ENCODE results near the gene NRP1.

NRP1 gene

GRCh38 chr10:33288127-33288526 lies 46.3 kb downstream of the NRP1 start:
- DNase-seq = no peak

GRCh38 chr10:33287112-33287511 lies 47.4 kb downstream of the NRP1 start:
- no peak for DNase-seq

GRCh38 chr10:33286157-33286934 lies 48.1 kb downstream of the NRP1 start:
- no peak for DNase-seq

- no peak for DNase-seq
Measured at GRCh38 chr10:33284945-33285344, 49.5 kb downstream of the NRP1 start.

GRCh38 chr10:33279811-33280602 lies 54.5 kb downstream of the NRP1 start:
- DNase-seq = no peak

GRCh38 chr10:33279276-33279675 lies 55.2 kb downstream of the NRP1 start:
- no peak for DNase-seq

GRCh38 chr10:33278198-33278597 lies 56.3 kb downstream of the NRP1 start:
- DNase-seq = no peak

- no peak for DNase-seq
Measured at GRCh38 chr10:33277135-33277536, 57.3 kb downstream of the NRP1 start.

- no peak for DNase-seq
Measured at GRCh38 chr10:33276282-33276923, 58.1 kb downstream of the NRP1 start.

- no peak for DNase-seq
Measured at GRCh38 chr10:33274096-33274785, 60.2 kb downstream of the NRP1 start.

- peak; percentile 42 for DNase-seq
Measured at GRCh38 chr10:33273295-33274002, 61.0 kb downstream of the NRP1 start.

- DNase-seq = no peak
Measured at GRCh38 chr10:33272635-33273034, 61.8 kb downstream of the NRP1 start.

- no peak for DNase-seq
Measured at GRCh38 chr10:33271969-33272583, 62.4 kb downstream of the NRP1 start.

GRCh38 chr10:33270971-33271370 lies 63.5 kb downstream of the NRP1 start:
- no peak for DNase-seq

- DNase-seq = no peak
Measured at GRCh38 chr10:33267708-33268107, 66.8 kb downstream of the NRP1 start.

GRCh38 chr10:33265621-33266020 lies 68.8 kb downstream of the NRP1 start:
- DNase-seq = no peak

- DNase-seq = no peak
Measured at GRCh38 chr10:33263453-33263852, 71.0 kb downstream of the NRP1 start.

- no peak for DNase-seq
Measured at GRCh38 chr10:33262871-33263270, 71.6 kb downstream of the NRP1 start.

GRCh38 chr10:33260403-33261149 lies 73.9 kb downstream of the NRP1 start:
- no peak for DNase-seq

GRCh38 chr10:33258967-33259366 lies 75.5 kb downstream of the NRP1 start:
- DNase-seq = no peak

GRCh38 chr10:33257439-33258080 lies 76.9 kb downstream of the NRP1 start:
- no peak for DNase-seq

All from retina (tissue), 1 donor.